ENCODE data around the gene IRAK2.
A peak's percentile ranks its signal among the peaks of the same experiment; 100 is the strongest.

IRAK2 gene

GRCh38 chr3:10285272-10286132 is 120.8 kb downstream of the IRAK2 start:
- DNase-seq: no peak

- DNase-seq: no peak
These were observed 121.4 kb downstream of the IRAK2 start for GRCh38 chr3:10286133-10286524.

- peak in 1 of 5 experiments; percentile 16 for DNase-seq
These were observed 122.0 kb downstream of the IRAK2 start for GRCh38 chr3:10286596-10287295.

DNA sequence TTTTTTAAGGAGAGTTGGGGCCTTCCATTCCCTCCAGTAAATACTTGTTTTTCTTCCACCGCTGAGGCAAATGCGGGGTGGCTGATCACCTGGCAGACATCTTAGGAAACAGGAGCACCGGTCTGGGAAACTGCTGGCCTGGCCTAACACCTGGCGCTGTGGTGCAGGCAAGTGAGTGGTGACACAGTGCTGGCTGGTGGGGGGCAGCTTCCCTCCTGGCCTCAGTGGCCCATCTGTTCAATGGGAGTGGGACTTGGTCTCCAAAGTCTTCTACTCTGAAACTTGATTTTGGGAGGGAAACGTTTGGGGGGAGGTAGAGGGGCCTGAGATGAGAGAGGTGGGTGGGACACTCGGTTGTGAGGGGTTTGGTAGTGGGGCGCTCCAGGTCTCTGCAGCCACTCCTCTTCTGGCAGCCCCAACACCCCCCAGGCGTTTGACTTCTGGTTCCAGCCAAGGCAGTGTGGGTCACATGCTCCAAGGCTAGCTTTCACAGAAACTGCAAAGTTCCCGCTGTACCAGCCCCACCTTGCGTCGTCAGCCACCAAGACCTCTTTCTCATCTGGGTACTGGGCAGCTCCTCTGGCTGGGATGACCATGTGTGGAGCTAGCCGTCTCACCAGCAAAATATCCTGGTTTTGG is 123.3 kb downstream of the IRAK2 start:
- no peak for DNase-seq

GRCh38 chr3:10288575-10288960 is 123.8 kb downstream of the IRAK2 start:
- DNase-seq: no peak

DNA sequence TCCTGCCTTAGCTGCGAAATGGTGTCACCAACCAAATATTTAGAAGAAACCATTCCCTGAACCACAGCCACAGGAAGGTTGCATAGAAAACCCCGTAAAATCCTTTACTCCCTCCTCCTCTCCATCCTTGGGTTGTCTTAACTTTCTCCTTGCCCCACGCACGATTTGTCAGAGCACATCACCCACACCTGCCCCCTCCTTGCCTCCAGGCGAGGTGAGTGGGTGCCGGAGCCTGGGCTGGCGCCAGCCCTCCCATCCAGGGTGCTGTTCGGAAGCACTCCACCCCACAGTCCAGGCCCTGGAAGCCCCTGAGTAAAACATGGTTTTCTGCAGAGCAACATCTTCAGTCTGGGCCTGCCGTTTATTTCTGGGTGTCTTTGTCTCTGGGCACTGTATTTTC is 124.4 kb downstream of the IRAK2 start:
- no peak for DNase-seq

- no peak for DNase-seq
These were observed 125.2 kb downstream of the IRAK2 start for GRCh38 chr3:10289787-10290355.

DNA sequence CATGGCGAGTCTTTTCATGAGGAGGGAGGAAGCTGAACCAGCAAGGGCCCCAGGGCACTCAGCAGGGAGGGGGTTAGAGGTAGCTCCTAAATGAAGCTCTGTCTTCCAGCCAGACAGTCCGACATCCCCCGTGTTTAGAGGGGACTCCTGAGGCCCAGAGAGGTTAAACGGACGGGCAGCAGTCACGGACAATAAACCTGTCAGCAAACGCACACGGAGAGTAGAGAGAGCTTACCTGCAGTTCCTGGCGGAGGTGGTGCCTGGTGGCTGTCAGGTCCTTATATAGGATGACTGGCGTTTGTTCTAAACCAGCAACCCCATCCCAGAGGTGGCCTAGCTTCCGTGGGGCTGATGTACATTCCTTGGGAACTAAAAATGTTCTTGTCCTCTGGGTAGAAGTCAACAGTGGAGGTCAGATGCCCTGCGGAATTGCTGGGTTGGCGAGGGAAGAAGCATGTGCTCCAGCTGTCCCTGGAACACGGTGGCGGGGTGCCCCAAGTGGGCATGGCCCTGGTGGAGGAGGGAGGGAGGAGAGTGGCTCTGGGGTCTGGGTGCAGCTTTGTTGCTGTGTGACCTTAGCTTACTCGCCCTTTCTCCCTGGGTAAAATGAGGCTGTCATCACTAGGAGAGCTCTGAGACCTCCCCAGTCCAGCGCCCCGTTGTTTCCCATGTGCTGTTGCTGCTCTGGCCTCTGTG is 125.9 kb downstream of the IRAK2 start:
- no peak for DNase-seq

DNA sequence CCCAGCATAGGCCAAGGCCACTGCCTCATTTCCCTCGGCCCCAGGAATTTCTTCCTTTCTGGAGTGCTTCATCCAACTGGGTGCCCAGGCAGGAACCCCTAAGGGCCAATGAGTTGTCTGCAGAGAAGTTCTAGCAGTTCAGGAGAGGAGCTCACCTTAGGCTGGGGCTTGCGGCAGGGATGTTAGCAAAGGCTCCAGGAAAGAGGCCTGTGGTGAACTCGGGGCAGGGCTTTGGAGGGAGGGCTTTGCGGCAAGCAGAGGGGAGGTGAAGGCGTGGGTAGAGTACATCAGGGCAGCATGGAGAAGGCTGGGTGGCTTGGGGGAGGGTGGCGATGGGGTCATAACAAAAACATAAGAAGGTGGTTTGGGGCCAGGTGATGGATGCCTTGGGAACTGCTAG is 126.9 kb downstream of the IRAK2 start:
- no peak for DNase-seq

GRCh38 chr3:10292505-10293419 is 128.0 kb downstream of the IRAK2 start, which contains the start of gene GHRL:
TSS of gene GHRL (minus strand) at chr3:10292947. CDS start at chr3:10290180, 2,767 bp downstream.
- DNase-seq: no peak
